B cell (primary cell): Measurements from ENCODE around the gene CCDC88C.

Source experiments
- EZH2 ChIP-seq: IDR thresholded peaks from 2 replicates; pipeline ENCODE4 v1.6.1; 2012; ENCODE audit warnings: borderline replicate concordance, low read depth, mild to moderate bottlenecking, moderate library complexity, low read length; ENCODE audit not compliant: insufficient read depth, poor library complexity, severe bottlenecking
- TF ChIP-seq, protein P1 (sequence below): fragments of 200-600 bp; IDR thresholded peaks from one replicate; pipeline ENCODE4 v1.8.0; 2022; ENCODE audit warnings: antibody characterized with exemption, mild to moderate bottlenecking

DNA sequence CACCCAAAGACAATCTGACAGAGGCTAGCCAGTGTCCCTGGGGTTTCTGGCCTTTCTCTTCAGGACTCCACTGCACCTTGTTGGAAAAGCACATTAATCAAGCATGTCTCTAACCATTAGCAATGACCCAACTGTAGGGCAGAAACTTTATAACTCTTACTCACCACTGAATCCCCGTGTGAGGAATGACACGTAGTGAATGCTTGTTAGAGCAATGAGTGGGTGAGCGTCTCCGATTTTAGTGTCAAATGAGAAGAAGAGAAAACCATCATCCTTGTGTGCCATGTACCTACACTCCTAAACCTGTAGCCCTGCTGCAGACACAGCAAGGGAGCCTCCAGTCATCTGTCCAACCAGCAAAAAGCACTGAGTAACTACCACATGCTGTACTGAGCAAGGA lies 116.7 kb downstream of the CCDC88C start:
- TF ChIP-seq, protein P1, sequence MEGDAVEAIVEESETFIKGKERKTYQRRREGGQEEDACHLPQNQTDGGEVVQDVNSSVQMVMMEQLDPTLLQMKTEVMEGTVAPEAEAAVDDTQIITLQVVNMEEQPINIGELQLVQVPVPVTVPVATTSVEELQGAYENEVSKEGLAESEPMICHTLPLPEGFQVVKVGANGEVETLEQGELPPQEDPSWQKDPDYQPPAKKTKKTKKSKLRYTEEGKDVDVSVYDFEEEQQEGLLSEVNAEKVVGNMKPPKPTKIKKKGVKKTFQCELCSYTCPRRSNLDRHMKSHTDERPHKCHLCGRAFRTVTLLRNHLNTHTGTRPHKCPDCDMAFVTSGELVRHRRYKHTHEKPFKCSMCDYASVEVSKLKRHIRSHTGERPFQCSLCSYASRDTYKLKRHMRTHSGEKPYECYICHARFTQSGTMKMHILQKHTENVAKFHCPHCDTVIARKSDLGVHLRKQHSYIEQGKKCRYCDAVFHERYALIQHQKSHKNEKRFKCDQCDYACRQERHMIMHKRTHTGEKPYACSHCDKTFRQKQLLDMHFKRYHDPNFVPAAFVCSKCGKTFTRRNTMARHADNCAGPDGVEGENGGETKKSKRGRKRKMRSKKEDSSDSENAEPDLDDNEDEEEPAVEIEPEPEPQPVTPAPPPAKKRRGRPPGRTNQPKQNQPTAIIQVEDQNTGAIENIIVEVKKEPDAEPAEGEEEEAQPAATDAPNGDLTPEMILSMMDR: no peak
- no peak for TF ChIP-seq EZH2
